HCT116 (cell line): ENCODE data around the gene ILF2. TPM values are rescaled to one million over a fixed set of nuclear protein-coding genes. Genes with fewer than 3 reads are reported as not detected.

Experiments
- ATAC-seq: fragments of 200-7000 bp; cut with Tn5 transposase; 2 replicates; pipeline ENCODE4 v1.9.1; 2020; ENCODE audit warnings: mild to moderate bottlenecking, moderate library complexity
- BruUV-seq: library from RNA; stranded (reverse); fragments of 400-500 nt; replicated peaks from 2 replicates; lab custom pipeline; 2021; lab: Mats Ljungman, UMichigan
- CTCF ChIA-PET: fragments of 300-600 bp; sonication (Branson Sonifier 250); formaldehyde crosslinking; loops from one replicate; lab custom pipeline; 2021; ENCODE audit warnings: antibody characterized with exemption; lab: Charles Lee
- POLR2A ChIA-PET: fragments of 300-600, 350-600 bp; sonication (Branson Sonifier 250); formaldehyde crosslinking; loops from one replicate; lab custom pipeline; 2021; ENCODE audit warnings: antibody characterized with exemption; lab: Charles Lee
- RAD21 ChIA-PET, 2 experiments: fragments of 300-600 bp; sonication (Branson Sonifier 250); formaldehyde crosslinking; loops; one replicate each; lab custom pipeline; 2023; ENCODE audit warnings: low total read pairs in 2 of 2; ENCODE audit not compliant: uncharacterized antibody in 2 of 2, unreplicated experiment in 2 of 2, low non-redundant PET in 1 of 2; lab: Charles Lee
- DNase-seq: peaks from one replicate; pipeline ENCODE4 v3.0.0-alpha.2; 2010; ENCODE audit warnings: low read depth, low spot score
- H2AFZ ChIP-seq: fragments of 200-600 bp; shearing (Covaris generic), sonication (generic); 2 replicates; pipeline ENCODE4 v1.6.1; 2017; ENCODE audit warnings: low read depth, mixed run types, mixed read lengths, antibody characterized with exemption, low read length; ENCODE audit not compliant: poor library complexity, severe bottlenecking
- H3K27ac ChIP-seq: 2 replicates; pipeline ENCODE4 v1.5.1; 2012; ENCODE audit warnings: low read depth, low read length
- H3K27me3 ChIP-seq: fragments of 200-600 bp; sonication (generic); 2 replicates; pipeline ENCODE4 v1.6.1; 2016; ENCODE audit warnings: mixed run types, low read length, mixed read lengths; ENCODE audit not compliant: insufficient read depth
- H3K36me3 ChIP-seq, 2 experiments: fragments of 200-500 bp in 1 of 2; fragments of 200-600 bp in 1 of 2; sonication (Bioruptor generic) in 1 of 2; sonication (generic) in 1 of 2; 2 replicates each; pipeline versions ENCODE4 v1.5.1 to v1.6.1; 2014 to 2016; ENCODE audit warnings: low read length in 2 of 2, inconsistent platforms in 1 of 2, mixed read lengths in 1 of 2, mixed run types in 1 of 2; ENCODE audit not compliant: insufficient read depth in 2 of 2, control insufficient read depth in 1 of 2
- H3K4me1 ChIP-seq, 2 experiments: fragments of 200-600 bp in 1 of 2; sonication (generic) in 1 of 2; 2 replicates each; pipeline versions ENCODE4 v1.5.1 to v1.6.1; 2012 to 2017; ENCODE audit warnings: low read length in 2 of 2, inconsistent platforms in 1 of 2, mild to moderate bottlenecking in 1 of 2, mixed read lengths in 1 of 2, mixed run types in 1 of 2, moderate library complexity in 1 of 2; ENCODE audit not compliant: insufficient read depth in 2 of 2, control insufficient read depth in 1 of 2
- H3K4me2 ChIP-seq: fragments of 200-600 bp; sonication (generic); 2 replicates; pipeline ENCODE4 v1.6.1; 2017; ENCODE audit warnings: mixed run types, low read length, mixed read lengths
- H3K4me3 ChIP-seq, 2 experiments: fragments of 200-600 bp in 1 of 2; sonication (generic) in 1 of 2; replicated peaks in 1 of 2; 2 replicates each; pipeline ENCODE4 v1.5.1; 2011 to 2016; ENCODE audit warnings: low read length in 2 of 2, control low read depth in 1 of 2, low read depth in 1 of 2, mild to moderate bottlenecking in 1 of 2, mixed read lengths in 1 of 2, mixed run types in 1 of 2
- H3K79me2 ChIP-seq: fragments of 200-600 bp; sonication (generic); 2 replicates; pipeline ENCODE4 v1.6.1; 2017; ENCODE audit warnings: mild to moderate bottlenecking, mixed run types, low read length, moderate library complexity, mixed read lengths; ENCODE audit not compliant: insufficient read depth
- H3K9ac ChIP-seq: fragments of 200-600 bp; sonication (generic); 2 replicates; pipeline ENCODE4 v1.6.1; 2016; ENCODE audit warnings: low read length, mixed read lengths
- H3K9me2 ChIP-seq: fragments of 200-600 bp; sonication (generic), shearing (Covaris generic); 2 replicates; pipeline ENCODE4 v1.6.1; 2017; ENCODE audit warnings: mixed run types, mild to moderate bottlenecking, moderate library complexity; ENCODE audit not compliant: insufficient read depth
- H3K9me3 ChIP-seq, 2 experiments: fragments of 200-500 bp in 1 of 2; fragments of 200-600 bp in 1 of 2; sonication (Bioruptor generic) in 1 of 2; sonication (generic) in 1 of 2; 2 replicates each; pipeline ENCODE4 v1.6.1; 2014 to 2017; ENCODE audit warnings: low read length in 2 of 2, mixed read lengths in 2 of 2, inconsistent platforms in 1 of 2, low read depth in 1 of 2, mild to moderate bottlenecking in 1 of 2, mixed run types in 1 of 2, moderate library complexity in 1 of 2; ENCODE audit not compliant: control insufficient read depth in 1 of 2, insufficient read depth in 1 of 2
- H4K20me1 ChIP-seq: fragments of 200-600 bp; sonication (generic), shearing (Covaris generic); 2 replicates; pipeline ENCODE4 v1.6.1; 2017; ENCODE audit warnings: mixed run types, mild to moderate bottlenecking, moderate library complexity; ENCODE audit not compliant: insufficient read depth
- CEBPB ChIP-seq: IDR thresholded peaks from 2 replicates; pipeline ENCODE4 v1.6.1; 2012; ENCODE audit warnings: low read depth
- EGR1 ChIP-seq: IDR thresholded peaks from 2 replicates; pipeline ENCODE4 v1.6.1; 2012; ENCODE audit warnings: low read depth
- ELF1 ChIP-seq: IDR thresholded peaks from 2 replicates; pipeline ENCODE4 v1.6.1; 2012; ENCODE audit warnings: low read depth, borderline replicate concordance
- EZH2 ChIP-seq: fragments of 200-600 bp; sonication (generic); IDR thresholded peaks from 2 replicates; pipeline ENCODE4 v1.6.1; 2017; ENCODE audit warnings: antibody characterized with exemption, mixed run types
- EZH2phosphoT487 ChIP-seq: fragments of 200-600 bp; IDR thresholded peaks from 2 replicates; pipeline ENCODE4 v1.6.1; 2018; ENCODE audit warnings: antibody characterized with exemption, borderline replicate concordance
- JUND ChIP-seq: IDR thresholded peaks from 2 replicates; pipeline ENCODE4 v1.6.1; 2012
- POLR2A ChIP-seq: IDR thresholded peaks from 2 replicates; pipeline ENCODE4 v1.7.0; 2011; ENCODE audit warnings: borderline replicate concordance; ENCODE audit not compliant: insufficient read depth, insufficient read length; ENCODE audit errors: extremely low read depth
- POLR2AphosphoS5 ChIP-seq: IDR thresholded peaks from 2 replicates; pipeline ENCODE4 v1.6.1; 2011; ENCODE audit warnings: mild to moderate bottlenecking, low read depth, low read length, moderate library complexity
- RAD21 ChIP-seq: IDR thresholded peaks from 2 replicates; pipeline ENCODE4 v1.6.1; 2012; ENCODE audit warnings: low read depth, mild to moderate bottlenecking
- SIN3A ChIP-seq: IDR thresholded peaks from 2 replicates; pipeline ENCODE4 v1.6.1; 2012; ENCODE audit warnings: low read depth
- SP1 ChIP-seq: IDR thresholded peaks from 2 replicates; pipeline ENCODE4 v1.6.1; 2012; ENCODE audit warnings: low read depth
- SRF ChIP-seq: IDR thresholded peaks from 2 replicates; pipeline ENCODE4 v1.6.1; 2012; ENCODE audit warnings: low read depth
- TCF7L2 ChIP-seq: IDR thresholded peaks from 2 replicates; pipeline ENCODE4 v1.7.0; 2011; ENCODE audit warnings: borderline replicate concordance, inconsistent platforms; ENCODE audit not compliant: insufficient read depth, insufficient read length; ENCODE audit errors: extremely low read depth
- YY1 ChIP-seq: IDR thresholded peaks from 2 replicates; pipeline ENCODE4 v1.6.1; 2011; ENCODE audit warnings: low read length, low read depth, moderate library complexity, mild to moderate bottlenecking; ENCODE audit not compliant: insufficient replicate concordance; ENCODE audit errors: extremely low read depth
- ZNF274 ChIP-seq: fragments of 200-500 bp; sonication (Bioruptor generic); IDR thresholded peaks from 2 replicates; pipeline ENCODE4 v1.6.1; 2014; ENCODE audit warnings: mild to moderate bottlenecking, low read depth, low read length, inconsistent platforms
- intact Hi-C: fragments of 100-400 bp; cut with micrococcal nuclease; formaldehyde crosslinking; loops from 2 replicates; pipeline ENCODE4 v1.10.0; 2022
- total RNA-seq: library from RNA; stranded (reverse); gene quantifications from one replicate; pipeline ENCODE4 v1.2.1, GENCODE V29; 2021; ENCODE audit not compliant: unreplicated experiment
- TF ChIP-seq, protein P1 (sequence below): IDR thresholded peaks from 2 replicates; pipeline ENCODE4 v1.6.1; 2011; ENCODE audit warnings: mild to moderate bottlenecking, low read length, moderate library complexity; ENCODE audit not compliant: insufficient replicate concordance; ENCODE audit errors: extremely low read depth

Gene ILF2
- total RNA-seq, 1 experiment from 2014 or later, result 335 TPM

DNA sequence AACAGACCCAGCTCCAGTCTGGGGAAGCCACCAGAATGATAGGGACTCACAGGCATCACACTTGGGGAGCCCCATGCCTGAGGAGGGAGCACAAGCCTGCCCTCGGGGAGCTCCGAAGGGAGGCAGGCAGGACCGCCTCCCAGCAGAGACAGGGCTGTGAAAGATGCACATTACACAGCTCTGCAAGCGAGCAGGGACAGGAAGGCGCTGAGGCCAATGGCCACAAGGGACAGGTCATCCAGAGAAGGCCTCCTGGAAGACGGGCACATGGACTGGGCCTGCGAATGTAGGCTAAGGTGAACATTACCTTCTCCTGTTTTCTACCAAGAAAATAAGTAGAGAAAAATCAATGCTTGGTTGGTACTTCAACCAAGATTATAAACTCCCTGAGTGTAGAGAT lies 11.9 kb upstream of the ILF2 start:
- Histone ChIP-seq H3K4me3 (no peak overlapping the region), H3K79me2 (no peaks in the 10 kb centered on the region), H3K27me3 (no peaks in the 10 kb centered on the region; the same call in 1 of the 2 replicates), H3K9ac (no peak overlapping the region), H4K20me1 (no peaks in the 10 kb centered on the region), H3K4me2 (no peak overlapping the region), H3K27ac (no peak overlapping the region), H3K9me3 (no peaks in the 10 kb centered on the region), H3K9me2 (no peaks in the 10 kb centered on the region), H3K4me1 (peaks cover 0 to 5% of the 10 kb centered on the region in 2 experiments; a peak in 1 of 4 replicates), H2AFZ (no peak overlapping the region), H3K36me3 (no peaks in the 10 kb centered on the region)
- no peak for TF ChIP-seq ELF1
- TF ChIP-seq, protein P1, sequence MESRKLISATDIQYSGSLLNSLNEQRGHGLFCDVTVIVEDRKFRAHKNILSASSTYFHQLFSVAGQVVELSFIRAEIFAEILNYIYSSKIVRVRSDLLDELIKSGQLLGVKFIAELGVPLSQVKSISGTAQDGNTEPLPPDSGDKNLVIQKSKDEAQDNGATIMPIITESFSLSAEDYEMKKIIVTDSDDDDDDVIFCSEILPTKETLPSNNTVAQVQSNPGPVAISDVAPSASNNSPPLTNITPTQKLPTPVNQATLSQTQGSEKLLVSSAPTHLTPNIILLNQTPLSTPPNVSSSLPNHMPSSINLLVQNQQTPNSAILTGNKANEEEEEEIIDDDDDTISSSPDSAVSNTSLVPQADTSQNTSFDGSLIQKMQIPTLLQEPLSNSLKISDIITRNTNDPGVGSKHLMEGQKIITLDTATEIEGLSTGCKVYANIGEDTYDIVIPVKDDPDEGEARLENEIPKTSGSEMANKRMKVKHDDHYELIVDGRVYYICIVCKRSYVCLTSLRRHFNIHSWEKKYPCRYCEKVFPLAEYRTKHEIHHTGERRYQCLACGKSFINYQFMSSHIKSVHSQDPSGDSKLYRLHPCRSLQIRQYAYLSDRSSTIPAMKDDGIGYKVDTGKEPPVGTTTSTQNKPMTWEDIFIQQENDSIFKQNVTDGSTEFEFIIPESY, result no peak
- no peak for TF ChIP-seq EZH2
- no peak for TF ChIP-seq SIN3A
- TF ChIP-seq SRF, result no peak
- TF ChIP-seq EZH2phosphoT487, result no peak
- TF ChIP-seq TCF7L2, result no peak
- TF ChIP-seq CEBPB, result no peak
- no peak for TF ChIP-seq ZNF274
- CTCF ChIA-PET, result no interaction called here
- DNase-seq (no peak), ATAC-seq (no peak)
- intact Hi-C loops, result no loop called here
- BruUV-seq, result no TSS peak
- RAD21 ChIA-PET, result no interaction called here
- POLR2A ChIA-PET, result no interaction called here

DNA sequence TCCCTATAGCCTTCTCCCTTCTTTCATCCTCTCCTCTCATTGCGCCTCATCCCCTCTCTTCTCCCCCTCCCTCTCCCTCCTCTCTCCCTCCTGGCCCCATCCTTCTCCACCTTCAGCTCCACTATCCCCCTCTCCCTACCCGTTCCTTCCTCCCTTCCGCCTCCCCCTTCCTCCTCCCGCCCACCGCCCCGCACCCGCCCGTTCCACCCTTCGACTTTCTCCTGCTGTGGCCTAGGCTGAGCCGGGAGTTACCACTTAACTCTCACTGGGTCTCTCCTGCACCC lies 9.3 kb upstream of the ILF2 start:
- no peak for TF ChIP-seq SIN3A
- TF ChIP-seq TCF7L2, result no peak
- TF ChIP-seq JUND, result no peak
- TF ChIP-seq EZH2, result no peak
- no peak for TF ChIP-seq ELF1
- TF ChIP-seq YY1, result no peak
- no peak for TF ChIP-seq POLR2AphosphoS5
- no peak for TF ChIP-seq SP1
- TF ChIP-seq EGR1, result no peak
- TF ChIP-seq SRF, result no peak
- no peak for TF ChIP-seq POLR2A
- TF ChIP-seq RAD21, result no peak
- intact Hi-C loops, result no loop called here
- Histone ChIP-seq H3K79me2 (no peaks in the 10 kb centered on the region), H4K20me1 (no peaks in the 10 kb centered on the region), H2AFZ (no peak overlapping the region), H3K9ac (no peak overlapping the region), H3K4me1 (peaks cover 0 to 8% of the 10 kb centered on the region in 2 experiments; a peak in 2 of 4 replicates), H3K4me2 (no peak overlapping the region), H3K27me3 (no peaks in the 10 kb centered on the region), H3K9me3 (no peaks in the 10 kb centered on the region), H3K9me2 (no peaks in the 10 kb centered on the region), H3K27ac (no peak overlapping the region), H3K4me3 (no peak overlapping the region), H3K36me3 (no peaks in the 10 kb centered on the region)
- CTCF ChIA-PET, result no interaction called here
- POLR2A ChIA-PET, result no interaction called here
- BruUV-seq, result no TSS peak
- DNase-seq (no peak), ATAC-seq (no peak)
- RAD21 ChIA-PET, result no interaction called here
